SHP77 treated with DMSO at 0.1 percent for 48 hours (cell line): ENCODE data around the gene CLCF1.
"Not testable (repeated sequence)": the region's sequence is repeated elsewhere in the genome, so short reads cannot be mapped to it uniquely, and the experiment has no call there.

Source experiments
- DNase-seq: peaks from one replicate; lab custom pipeline; 2025; lab: John Stamatoyannopoulos, UW

Gene CLCF1

DNA sequence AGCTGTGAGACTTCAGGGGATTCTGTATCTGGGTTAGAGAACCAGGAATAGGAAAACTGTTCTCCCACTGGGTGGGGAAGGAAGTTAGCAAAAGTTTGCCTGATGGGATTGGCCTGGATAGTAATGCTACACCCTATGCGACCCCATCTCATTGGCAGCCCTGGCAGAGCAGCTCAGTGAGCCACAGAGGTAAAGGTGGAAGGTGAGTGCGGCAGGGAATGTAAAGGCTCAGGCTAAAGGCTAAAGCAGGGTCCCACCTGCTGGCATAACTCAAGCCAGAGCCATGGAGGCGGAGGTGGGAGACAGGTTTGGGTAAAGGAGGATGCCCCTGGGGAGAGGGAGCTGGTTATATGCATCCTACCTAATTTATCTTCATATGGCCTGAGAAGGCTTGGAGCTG, 51.3 kb downstream of the CLCF1 start:
- DNase-seq, result no peak

GRCh38 chr11:67321313-67321871, 52.0 kb downstream of the CLCF1 start:
- DNase-seq, result no peak

DNA sequence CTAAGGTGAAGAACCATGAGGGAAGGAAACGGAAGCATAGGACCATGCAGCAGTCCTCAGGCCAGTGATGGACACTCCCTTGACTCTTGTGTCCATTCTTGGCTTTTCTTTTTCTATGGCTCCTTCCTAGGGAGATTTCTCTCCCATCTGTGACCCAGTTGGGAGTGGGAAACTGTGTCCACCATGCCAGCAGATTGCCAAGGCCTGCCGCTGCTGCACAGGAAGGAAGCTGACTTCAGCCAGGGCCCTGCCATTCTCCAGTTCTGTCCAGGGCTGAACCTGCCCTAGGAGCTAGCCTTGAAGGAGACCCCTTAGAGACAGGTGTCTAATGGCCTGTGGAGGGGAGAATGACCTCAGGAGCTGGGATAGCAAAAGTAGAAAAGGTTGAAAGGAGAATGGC, 52.7 kb downstream of the CLCF1 start:
- DNase-seq, result no peak

DNA sequence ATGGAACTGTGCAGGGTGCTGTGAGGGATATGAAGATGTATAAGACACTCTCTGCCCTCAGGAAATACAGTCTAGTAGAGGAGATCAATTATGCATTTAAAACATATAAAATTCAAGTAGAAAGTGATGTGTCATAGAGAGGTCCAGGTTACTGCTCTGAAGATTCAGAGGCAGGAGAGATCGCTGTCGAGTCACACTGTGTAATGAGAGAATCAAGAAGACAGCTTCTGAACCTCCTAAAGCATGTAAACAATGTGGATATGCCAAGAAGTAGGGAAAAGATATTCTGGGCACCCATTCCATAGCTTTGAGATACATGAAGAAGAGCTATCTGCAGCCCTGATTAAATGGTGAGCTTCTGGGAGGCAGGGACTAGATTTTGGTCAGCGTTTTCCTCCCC, 53.4 kb downstream of the CLCF1 start:
- DNase-seq, result no peak

DNA sequence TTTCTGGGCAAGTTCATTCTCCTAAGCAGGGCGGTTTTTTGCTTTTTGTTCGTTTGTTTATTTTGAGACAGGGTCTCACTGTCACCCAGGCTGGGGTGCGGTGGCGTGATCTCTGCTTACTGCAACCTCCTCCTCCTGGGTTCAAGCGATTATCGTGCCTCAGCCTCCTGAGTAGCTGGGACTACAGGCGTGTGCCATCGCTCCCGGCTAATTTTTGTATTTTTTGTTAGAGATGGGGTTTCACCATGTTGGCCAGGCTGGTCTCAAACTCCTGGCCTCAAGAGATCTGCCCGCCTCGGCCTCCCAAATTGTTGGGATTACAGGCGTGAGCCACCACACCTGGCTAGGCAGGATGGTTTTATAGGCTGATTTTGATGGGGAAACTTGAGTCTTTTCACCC, 54.5 kb downstream of the CLCF1 start:
- DNase-seq, result not testable (repeated sequence)

DNA sequence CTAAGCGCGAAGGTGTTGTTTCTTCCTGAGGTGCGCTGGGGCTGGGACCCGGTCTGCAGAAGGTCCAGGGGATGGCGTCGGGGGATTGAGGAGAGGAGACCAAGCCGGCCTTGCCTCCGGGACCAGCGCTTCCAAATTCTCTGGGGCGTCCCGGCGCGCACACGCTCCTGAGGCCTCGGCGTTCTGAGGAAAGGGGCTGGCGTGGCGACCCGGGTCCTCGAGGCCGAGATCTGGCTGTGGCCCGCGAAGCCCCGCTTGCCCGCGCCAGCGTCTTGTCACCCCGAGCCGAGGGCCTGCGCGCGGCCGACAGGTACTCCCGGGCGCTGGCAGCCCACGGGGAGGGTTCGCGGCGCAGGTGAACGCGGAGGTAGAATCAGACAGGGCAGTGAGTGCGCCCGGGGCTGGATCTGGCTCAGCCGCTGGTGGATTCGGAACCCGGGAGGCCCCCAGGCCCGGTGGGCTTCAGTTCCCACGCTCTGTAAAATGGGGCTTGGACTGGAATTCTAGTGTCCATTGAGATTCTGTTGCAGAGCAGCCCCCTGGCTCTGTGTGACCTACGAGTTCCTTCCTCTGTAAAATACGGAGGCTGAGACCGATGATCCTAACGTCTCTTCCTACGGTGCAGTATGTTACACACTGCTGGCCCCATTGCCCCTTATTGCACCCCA, 55.4 kb downstream of the CLCF1 start:
- DNase-seq, result no peak

DNA sequence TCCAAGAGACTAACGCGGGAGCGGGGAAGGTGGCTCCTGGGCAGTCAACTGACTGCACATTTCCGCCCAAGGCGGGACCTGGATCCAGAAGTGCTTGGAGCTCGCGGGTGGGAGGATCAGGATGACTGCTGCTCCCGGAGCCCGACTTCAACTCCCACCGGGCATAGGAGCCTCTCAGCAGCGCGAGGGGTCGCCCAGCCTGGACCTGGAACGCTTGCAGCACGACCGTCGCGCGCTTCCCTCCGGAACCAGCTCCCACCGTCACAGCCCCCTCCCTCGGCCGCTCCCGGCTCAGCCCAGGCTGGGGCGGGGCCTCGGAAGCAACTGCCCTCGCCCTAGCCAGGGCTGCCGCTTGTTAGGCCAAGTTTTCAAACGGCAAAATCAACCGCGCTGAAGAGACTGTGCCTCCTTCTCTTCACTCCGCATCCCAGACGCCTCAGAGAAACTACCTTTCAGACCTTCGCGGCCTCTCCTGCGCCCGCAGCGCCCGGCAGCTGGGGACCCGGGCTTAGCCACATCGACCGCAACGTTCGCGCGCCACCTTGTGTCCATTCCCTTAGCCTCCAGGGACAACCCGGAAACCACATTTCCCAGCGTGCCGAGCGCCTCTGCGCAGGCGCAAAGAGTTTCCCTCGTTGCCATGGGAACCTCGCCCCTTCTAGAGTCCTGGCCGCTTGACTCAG, 56.1 kb downstream of the CLCF1 start:
- DNase-seq, result peak; percentile 95

DNA sequence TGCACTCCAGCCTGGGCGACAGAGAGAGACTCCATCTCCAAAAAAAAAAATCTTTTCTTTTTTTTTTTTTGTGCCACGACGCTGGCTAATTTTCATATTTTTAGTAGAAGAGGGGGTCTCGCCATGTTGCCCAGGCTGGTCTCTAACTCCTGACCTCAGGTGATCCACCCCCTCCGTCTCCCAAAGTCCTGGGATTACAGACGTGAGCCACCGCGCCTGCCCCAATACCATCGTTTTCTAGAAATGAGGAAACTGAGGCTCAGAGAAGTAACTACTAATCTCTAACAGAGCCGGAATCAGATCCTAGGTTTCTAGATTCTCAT, 56.6 kb downstream of the CLCF1 start:
- DNase-seq, result no peak

DNA sequence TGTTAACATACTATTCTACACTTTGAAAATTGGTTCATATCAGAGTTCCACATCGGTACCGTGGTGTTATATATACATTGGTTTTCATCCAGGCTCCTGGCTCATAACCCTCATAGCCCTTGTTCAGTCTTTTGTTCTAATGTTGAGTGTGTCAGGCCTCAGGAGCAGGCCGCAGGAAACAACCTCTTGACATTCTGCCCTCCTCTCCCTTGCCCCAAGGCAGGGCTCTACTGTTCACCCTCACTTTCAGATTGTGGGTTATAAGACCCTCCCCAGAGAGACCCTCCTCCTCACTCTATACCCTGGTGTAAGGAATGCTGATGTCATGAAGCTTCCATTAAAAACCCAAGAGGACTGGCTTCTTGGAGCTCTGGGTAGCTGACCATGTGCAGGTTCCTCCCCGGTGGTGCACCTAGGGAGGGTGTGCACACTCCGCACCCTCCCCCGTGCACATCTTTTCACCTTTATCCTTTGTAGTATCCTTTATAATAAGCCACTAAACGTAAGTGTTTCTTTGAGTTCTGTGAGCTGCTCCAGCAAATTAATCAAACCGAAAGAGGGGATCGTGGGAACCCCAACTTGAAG, 58.0 kb downstream of the CLCF1 start:
- no peak for DNase-seq

DNA sequence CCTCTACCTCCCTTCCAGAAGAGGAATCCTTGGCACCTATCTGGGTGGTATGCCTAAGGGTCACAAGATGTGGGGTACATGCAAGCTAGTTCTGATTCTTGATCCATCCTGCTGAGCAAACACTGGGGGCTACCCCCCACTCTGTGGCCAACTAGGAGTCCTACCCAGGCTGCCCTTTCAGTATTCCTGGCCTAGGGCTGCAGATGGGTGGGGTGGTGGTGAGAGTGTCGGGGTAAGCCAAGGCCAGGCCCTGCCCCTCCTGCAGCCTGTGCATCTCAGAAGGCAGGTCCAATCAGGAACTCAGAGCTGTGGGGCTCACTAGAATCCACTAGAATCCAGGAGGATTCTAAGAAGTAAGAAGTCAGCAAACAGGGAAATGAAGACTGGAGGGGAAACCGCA, 59.2 kb downstream of the CLCF1 start:
- DNase-seq, result no peak
